GM12892 (cell line): ENCODE data around the gene GPR152.
A peak's percentile ranks its signal among the peaks of the same experiment; 100 is the strongest.

Source experiments
- DNase-seq: peaks from one replicate; pipeline ENCODE4 v3.0.0; 2011; ENCODE audit not compliant: insufficient read length
- FAIRE-seq: peaks from 2 replicates; lab custom pipeline; 2011; peaks lifted over from hg19 to GRCh38; lab: Jason Lieb, UNC
- POLR2A ChIP-seq: IDR thresholded peaks from 2 replicates; pipeline ENCODE4 v1.6.1; 2011; ENCODE audit warnings: low read depth, low read length, control low read depth
- POLR2AphosphoS5 ChIP-seq: IDR thresholded peaks from 2 replicates; pipeline ENCODE4 v1.6.1; 2011; ENCODE audit warnings: low read depth, low read length, control low read depth
- TAF1 ChIP-seq: IDR thresholded peaks from 2 replicates; pipeline ENCODE4 v1.6.1; 2011; ENCODE audit warnings: low read depth, mild to moderate bottlenecking, control low read depth, low read length, borderline replicate concordance

The GPR152 gene

GRCh38 chr11:67442504-67443404 is 9.8 kb downstream of the GPR152 start:
- no peak for DNase-seq
- FAIRE-seq, result no peak
- TF ChIP-seq TAF1 (no peak), POLR2A (peak; percentile 23; the same call in 1 of the 2 replicates)

- DNase-seq (no peak), FAIRE-seq (peak; percentile 42)
- TF ChIP-seq POLR2A (no peak), POLR2AphosphoS5 (no peak), TAF1 (no peak)
Measured at GRCh38 chr11:67441731-67442351, 10.7 kb downstream of the GPR152 start.

GRCh38 chr11:67441098-67441563 is 11.4 kb downstream of the GPR152 start:
- no peak for DNase-seq
- FAIRE-seq, result no peak
- no peak for TF ChIP-seq TAF1
- no peak for TF ChIP-seq POLR2A
- TF ChIP-seq POLR2AphosphoS5, result no peak

GRCh38 chr11:67440229-67441097 is 12.1 kb downstream of the GPR152 start:
- FAIRE-seq (no peak), DNase-seq (no peak)
- no peak; the same call in 1 of the 2 replicates for TF ChIP-seq POLR2A
- no peak for TF ChIP-seq TAF1

- FAIRE-seq, result peak; percentile 90
- no peak for DNase-seq
- no peak for TF ChIP-seq POLR2AphosphoS5
- TF ChIP-seq POLR2A, result peak; percentile 28
Measured at GRCh38 chr11:67439321-67440228, 13.0 kb downstream of the GPR152 start.

- FAIRE-seq, result no peak
- TF ChIP-seq POLR2A (peak; percentile 64; the same call in 1 of the 2 replicates), POLR2AphosphoS5 (peak; percentile 74), TAF1 (peak; percentile 54; the same call in 1 of the 2 replicates)
- peak; percentile 93 for DNase-seq
Measured at GRCh38 chr11:67438158-67438902, 14.2 kb downstream of the GPR152 start.

- no peak for DNase-seq
- no peak for FAIRE-seq
- no peak for TF ChIP-seq TAF1
- no peak; the same call in 1 of the 2 replicates for TF ChIP-seq POLR2AphosphoS5
- no peak for TF ChIP-seq POLR2A
Measured at GRCh38 chr11:67437809-67438157, 14.7 kb downstream of the GPR152 start.

- TF ChIP-seq POLR2A (peak; percentile 94), POLR2AphosphoS5 (peak; percentile 97), TAF1 (peak; percentile 97)
- FAIRE-seq (no peak), DNase-seq (peak; percentile 84)
Measured at GRCh38 chr11:67437082-67437808, 15.3 kb downstream of the GPR152 start, which contains the start of gene PTPRCAP. PTPRCAP (minus strand) TSS chr11:67437682; CDS start chr11:67437619, 63 bp downstream.

GRCh38 chr11:67436459-67437081 is 16.0 kb downstream of the GPR152 start:
- peak; percentile 100 for FAIRE-seq
- TF ChIP-seq POLR2AphosphoS5 (peak; percentile 73), TAF1 (no peak)
- peak; percentile 91 for DNase-seq
